Measurements from ENCODE around the gene N4BP2L2.

GRCh38 chr13:32585550-32586079 lies 47.0 kb upstream of the N4BP2L2 start:
- no peak for TF ChIP-seq CTCF (conservative IDR thresholded peaks at IDR 0.05; ENCODE audit: low read length)
- TF ChIP-seq EZH2phosphoT487 (IDR thresholded peaks at IDR 0.05; ENCODE audit: borderline replicate concordance, low read depth, low read length), result no peak

Measured in OCI-LY7 (cell line).